Loucy (cell line): ENCODE measurements around the gene RAB15.

Source experiments
- H2AFZ ChIP-seq: fragments of 200-600 bp; sonication (generic); 2 replicates; pipeline ENCODE4 v1.6.0; 2016; ENCODE audit warnings: antibody characterized with exemption, mild to moderate bottlenecking, low read length, moderate library complexity
- H3F3A ChIP-seq: fragments of 200-600 bp; 2 replicates; pipeline ENCODE4 v1.6.0; 2016; ENCODE audit warnings: antibody characterized with exemption, low read depth, mild to moderate bottlenecking
- H3K27me3 ChIP-seq: fragments of 200-600 bp; sonication (generic); 2 replicates; pipeline ENCODE4 v1.6.1; 2014; ENCODE audit warnings: low read length, mild to moderate bottlenecking; ENCODE audit not compliant: insufficient read depth, poor library complexity, severe bottlenecking
- H3K36me3 ChIP-seq: fragments of 200-600 bp; sonication (generic); 2 replicates; pipeline ENCODE4 v1.6.1; 2016; ENCODE audit warnings: low read length; ENCODE audit not compliant: insufficient read depth
- H3K4me1 ChIP-seq: fragments of 200-600 bp; sonication (generic); 2 replicates; pipeline ENCODE4 v1.5.1; 2014; ENCODE audit warnings: low read length, mild to moderate bottlenecking; ENCODE audit not compliant: insufficient read depth, poor library complexity, severe bottlenecking
- H3K4me2 ChIP-seq: fragments of 200-600 bp; sonication (generic); 2 replicates; pipeline ENCODE4 v1.6.0; 2014; ENCODE audit warnings: antibody characterized with exemption, low read length, low read depth, mild to moderate bottlenecking; ENCODE audit not compliant: poor library complexity, severe bottlenecking
- H3K4me3 ChIP-seq: fragments of 200-600 bp; sonication (generic); 2 replicates; pipeline ENCODE4 v1.5.1; 2014; ENCODE audit warnings: low read length, mild to moderate bottlenecking, mixed read lengths; ENCODE audit not compliant: poor library complexity, severe bottlenecking
- H3K79me2 ChIP-seq: fragments of 200-600 bp; sonication (generic); 2 replicates; pipeline ENCODE4 v1.6.1; 2014; ENCODE audit warnings: low read length; ENCODE audit not compliant: insufficient read depth
- H3K9ac ChIP-seq: fragments of 200-600 bp; sonication (generic); 2 replicates; pipeline ENCODE4 v1.6.0; 2014; ENCODE audit warnings: mild to moderate bottlenecking, low read depth, low read length, moderate library complexity; ENCODE audit not compliant: poor library complexity, severe bottlenecking
- H3K9me2 ChIP-seq: fragments of 200-600 bp; sonication (generic); replicated peaks from 2 replicates; pipeline ENCODE4 v1.6.1; 2016; ENCODE audit warnings: low read depth, low read length, mixed read lengths
- H3K9me3 ChIP-seq: fragments of 200-600 bp; sonication (generic); 2 replicates; pipeline ENCODE4 v1.6.1; 2014; ENCODE audit warnings: mild to moderate bottlenecking, antibody characterized with exemption, low read length, low read depth; ENCODE audit not compliant: insufficient read depth
- H4K20me1 ChIP-seq: fragments of 200-600 bp; sonication (generic); 2 replicates; pipeline ENCODE4 v1.6.0; 2014; ENCODE audit warnings: antibody characterized with exemption, low read length, mild to moderate bottlenecking; ENCODE audit not compliant: insufficient read depth, poor library complexity, severe bottlenecking
- CTCF ChIP-seq: fragments of 200-600 bp; sonication (generic); conservative IDR thresholded peaks from 2 replicates; pipeline ENCODE4 v1.5.1; 2014; ENCODE audit warnings: mild to moderate bottlenecking, antibody characterized with exemption, low read length
- EZH2phosphoT487 ChIP-seq: fragments of 200-600 bp; IDR thresholded peaks from 2 replicates; pipeline ENCODE4 v1.6.1; 2018; ENCODE audit warnings: antibody characterized with exemption, mild to moderate bottlenecking, moderate library complexity, borderline replicate concordance

Gene RAB15

GRCh38 chr14:64965356-64966000 is 6.7 kb downstream of the RAB15 start:
- TF ChIP-seq CTCF (no peak), EZH2phosphoT487 (no peak)
- Histone ChIP-seq H3F3A (no peaks in the 10 kb centered on the region), H4K20me1 (no peaks in the 10 kb centered on the region), H3K4me1 (peaks cover 53% of the 10 kb centered on the region), H3K4me2 (no peak overlapping the region), H2AFZ (no peak overlapping the region), H3K27me3 (no peaks in the 10 kb centered on the region), H3K79me2 (peaks cover 42% of the 10 kb centered on the region), H3K36me3 (no peaks in the 10 kb centered on the region), H3K9me3 (no peaks in the 10 kb centered on the region), H3K9me2 (no peaks in the 10 kb centered on the region), H3K4me3 (no peak overlapping the region), H3K9ac (no peak overlapping the region)

GRCh38 chr14:64963611-64964010 is 8.5 kb downstream of the RAB15 start:
- H3K9me2 ChIP-seq, result no peaks in the 10 kb centered on the region

GRCh38 chr14:64960762-64961276 is 11.3 kb downstream of the RAB15 start:
- Histone ChIP-seq H3K4me1 (peaks cover 25% of the 10 kb centered on the region), H3K9me3 (no peaks in the 10 kb centered on the region), H3K4me3 (no peak overlapping the region), H3K27me3 (no peaks in the 10 kb centered on the region), H3K36me3 (peaks cover 8% of the 10 kb centered on the region; the same call in 1 of the 2 replicates), H3K79me2 (peaks cover 27% of the 10 kb centered on the region), H3K9me2 (no peaks in the 10 kb centered on the region), H4K20me1 (peaks cover 7% of the 10 kb centered on the region), H2AFZ (no peak overlapping the region), H3K4me2 (peak overlapping the region; percentile 21), H3F3A (no peaks in the 10 kb centered on the region), H3K9ac (no peak overlapping the region)
- TF ChIP-seq CTCF (peak; percentile 36), EZH2phosphoT487 (no peak)

More at GRCh38 chr14:64963611-64964010, 8.5 kb downstream of the RAB15 start:
- H3K4me3 ChIP-seq, result no peak overlapping the region
- TF ChIP-seq EZH2phosphoT487 (no peak), CTCF (peak; percentile 46)
- no peak overlapping the region for H3K9ac ChIP-seq
- no peaks in the 10 kb centered on the region for H3F3A ChIP-seq
- peaks cover 44% of the 10 kb centered on the region for H3K79me2 ChIP-seq
- no peak overlapping the region for H2AFZ ChIP-seq
- H3K9me3 ChIP-seq, result no peaks in the 10 kb centered on the region
- H3K36me3 ChIP-seq, result no peaks in the 10 kb centered on the region
- peaks cover 7% of the 10 kb centered on the region for H4K20me1 ChIP-seq
- H3K4me1 ChIP-seq, result peaks cover 46% of the 10 kb centered on the region
- H3K27me3 ChIP-seq, result no peaks in the 10 kb centered on the region
- H3K4me2 ChIP-seq, result no peak overlapping the region
